Esophagus muscularis mucosa (tissue), 4 donors: ENCODE data around the gene ABHD12B. TPM values are rescaled to one million over a fixed set of nuclear protein-coding genes. Genes with fewer than 3 reads are reported as not detected.
"Not testable (repeated sequence)": the region's sequence is repeated elsewhere in the genome, so short reads cannot be mapped to it uniquely, and the experiment has no call there.

ENCODE experiments used
- DNase-seq: peaks from one replicate; pipeline ENCODE4 v3.0.0-alpha.2; 2017; ENCODE audit errors: extremely low spot score
- H3K27ac ChIP-seq, 4 donors: fragments of 200-600 bp; sonication (generic); replicated peaks in 1 of 4; 1 replicate in 3 of 4; 2 replicates in 1 of 4; pipeline ENCODE4 v1.5.1; 2016 to 2019; ENCODE audit warnings: mild to moderate bottlenecking in 1 of 4
- H3K27me3 ChIP-seq, 4 donors: fragments of 200-600 bp; sonication (generic); one replicate each; pipeline versions ENCODE4 v1.5.1 to v1.6.0; 2016 to 2019
- H3K36me3 ChIP-seq, 4 donors: fragments of 200-600 bp; sonication (generic); one replicate each; pipeline ENCODE4 v1.5.1; 2016 to 2019
- H3K4me1 ChIP-seq, 4 donors: fragments of 200-600 bp; sonication (generic); one replicate each; pipeline ENCODE4 v1.5.1; 2016 to 2019
- H3K4me3 ChIP-seq, 4 donors: fragments of 200-600 bp; sonication (generic); 1 replicate in 2 of 4; 2 replicates in 2 of 4; pipeline ENCODE4 v1.5.1; 2016 to 2019; ENCODE audit warnings: mild to moderate bottlenecking in 4 of 4, moderate library complexity in 1 of 4
- H3K9me3 ChIP-seq, 4 donors: fragments of 200-600 bp; sonication (generic); 1 replicate in 3 of 4; 2 replicates in 1 of 4; pipeline ENCODE4 v1.5.1; 2016 to 2019
- EP300 ChIP-seq: sonication (generic); formaldehyde crosslinking; IDR thresholded peaks from one replicate; pipeline ENCODE4 v1.6.1; 2017; ENCODE audit warnings: antibody characterized with exemption
- POLR2A ChIP-seq: fragments of 450-650 bp; IDR thresholded peaks from one replicate; pipeline ENCODE4 v1.6.1; 2017; ENCODE audit warnings: antibody characterized with exemption, moderate library complexity, mild to moderate bottlenecking, low read depth
- POLR2AphosphoS5 ChIP-seq, 2 donors: sonication (generic); formaldehyde crosslinking; IDR thresholded peaks; one replicate each; pipeline ENCODE4 v1.6.1; 2017; ENCODE audit warnings: antibody characterized with exemption in 2 of 2
- WGBS: methylation state at CpG from one replicate; pipeline ENCODE4 v1.1.5; 2018; 5-methylcytosine and 5-hydroxymethylcytosine counted together
- intact Hi-C: fragments of 100-400 bp; cut with DNase I; formaldehyde crosslinking; loops from one replicate; pipeline ENCODE4 v1.15.1; 2023
- total RNA-seq, 4 donors: library from RNA; depleted of rRNA; stranded (reverse); fragments of >200 nt; gene quantifications; one replicate each; pipeline versions ENCODE4 v1.1.0 to v1.2.1, GENCODE V29; 2016
- TF ChIP-seq, protein P1 (sequence below), 3 experiments: fragments of 200-600 bp in 2 of 3; fragments of 450-650 bp in 1 of 3; sonication (generic) in 2 of 3; IDR thresholded peaks; one replicate each; pipeline ENCODE4 v1.5.1; 2017 to 2019; ENCODE audit warnings: antibody characterized with exemption in 3 of 3, mild to moderate bottlenecking in 2 of 3, moderate library complexity in 1 of 3

ABHD12B gene
- total RNA-seq, 4 donors from 2014 or later: not detected

DNA sequence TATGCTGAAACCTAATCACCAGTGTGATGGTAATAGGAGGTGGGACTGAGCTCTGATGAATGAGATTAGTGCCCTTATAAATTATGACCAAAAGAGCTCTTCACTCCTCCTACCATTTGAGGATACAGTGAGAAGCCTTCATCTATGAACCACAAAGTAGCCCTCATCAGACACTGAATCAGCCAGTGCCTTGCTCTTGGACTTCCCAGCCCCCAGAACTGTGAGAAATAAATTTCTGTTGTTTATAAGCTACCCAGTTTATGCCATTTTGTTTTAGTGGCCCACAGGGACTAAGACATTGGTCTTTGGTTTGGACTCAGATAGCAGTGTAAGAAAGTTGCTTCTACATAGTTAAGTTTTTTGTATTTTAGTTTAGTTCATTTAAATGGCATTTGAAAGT lies 32.9 kb downstream of the ABHD12B start:
- H3K9me3 ChIP-seq: peaks cover 0 to 6% (median 0%) of the 10 kb centered on the region in 4 donors
- no peaks in the 10 kb centered on the region for H3K4me1 ChIP-seq
- no peak overlapping the region for H3K27ac ChIP-seq
- no peak for DNase-seq
- H3K4me3 ChIP-seq: no peak overlapping the region
- peaks cover 8 to 52% (median 21%) of the 10 kb centered on the region in 4 donors for H3K36me3 ChIP-seq
- intact Hi-C loops: no loop called here
- TF ChIP-seq, protein P1, sequence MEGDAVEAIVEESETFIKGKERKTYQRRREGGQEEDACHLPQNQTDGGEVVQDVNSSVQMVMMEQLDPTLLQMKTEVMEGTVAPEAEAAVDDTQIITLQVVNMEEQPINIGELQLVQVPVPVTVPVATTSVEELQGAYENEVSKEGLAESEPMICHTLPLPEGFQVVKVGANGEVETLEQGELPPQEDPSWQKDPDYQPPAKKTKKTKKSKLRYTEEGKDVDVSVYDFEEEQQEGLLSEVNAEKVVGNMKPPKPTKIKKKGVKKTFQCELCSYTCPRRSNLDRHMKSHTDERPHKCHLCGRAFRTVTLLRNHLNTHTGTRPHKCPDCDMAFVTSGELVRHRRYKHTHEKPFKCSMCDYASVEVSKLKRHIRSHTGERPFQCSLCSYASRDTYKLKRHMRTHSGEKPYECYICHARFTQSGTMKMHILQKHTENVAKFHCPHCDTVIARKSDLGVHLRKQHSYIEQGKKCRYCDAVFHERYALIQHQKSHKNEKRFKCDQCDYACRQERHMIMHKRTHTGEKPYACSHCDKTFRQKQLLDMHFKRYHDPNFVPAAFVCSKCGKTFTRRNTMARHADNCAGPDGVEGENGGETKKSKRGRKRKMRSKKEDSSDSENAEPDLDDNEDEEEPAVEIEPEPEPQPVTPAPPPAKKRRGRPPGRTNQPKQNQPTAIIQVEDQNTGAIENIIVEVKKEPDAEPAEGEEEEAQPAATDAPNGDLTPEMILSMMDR (IDR thresholded peaks at IDR 0.05): no peak
- TF ChIP-seq POLR2A (no peak), POLR2AphosphoS5 (IDR thresholded peaks at IDR 0.05) (no peak), EP300 (no peak)
- H3K27me3 ChIP-seq: no peaks in the 10 kb centered on the region

DNA sequence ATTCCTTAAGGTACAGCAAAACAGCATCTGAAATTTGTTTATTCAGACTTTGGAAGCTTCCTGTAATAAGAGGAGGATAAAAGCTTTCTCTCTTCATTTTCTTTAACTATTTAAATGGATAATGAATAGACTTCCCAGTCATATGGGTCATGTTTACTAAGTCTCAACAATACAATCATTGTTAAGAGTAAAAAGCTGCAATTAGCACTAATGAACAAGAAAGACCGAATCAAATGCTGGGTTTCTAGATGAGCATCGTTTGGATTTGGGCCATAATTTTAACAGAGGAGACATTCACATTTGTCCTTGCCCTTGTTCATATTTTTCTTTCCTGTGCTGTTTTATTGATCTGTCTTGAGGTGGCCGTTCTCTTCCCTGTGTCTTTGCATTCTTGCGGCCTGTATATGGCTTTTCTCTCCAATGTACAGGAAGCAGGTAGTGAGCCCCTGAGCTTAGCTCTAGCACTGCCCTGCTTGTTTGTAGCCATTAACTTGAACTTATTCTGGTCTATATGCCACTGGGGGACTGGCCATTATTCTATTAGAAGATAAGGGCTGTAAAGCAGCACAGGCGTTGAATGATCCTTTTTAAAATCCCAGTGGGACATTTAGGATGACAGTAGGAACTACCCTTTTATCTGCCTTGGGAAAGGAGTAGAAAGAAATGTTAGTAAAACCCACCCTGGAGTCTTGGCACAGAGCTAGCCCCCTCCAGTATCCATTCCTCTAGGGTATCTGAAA lies 34.6 kb downstream of the ABHD12B start:
- TF ChIP-seq EP300 (no peak), POLR2A (no peak), POLR2AphosphoS5 (IDR thresholded peaks at IDR 0.05) (no peak)
- TF ChIP-seq, protein P1 (IDR thresholded peaks at IDR 0.05): no peak
- Histone ChIP-seq H3K36me3 (peaks cover 20 to 67% (median 35%) of the 10 kb centered on the region in 4 donors), H3K9me3 (peaks cover 0 to 6% (median 0%) of the 10 kb centered on the region in 4 donors), H3K4me3 (no peak overlapping the region), H3K4me1 (no peaks in the 10 kb centered on the region), H3K27ac (no peak overlapping the region), H3K27me3 (no peaks in the 10 kb centered on the region)
- DNase-seq: no peak
- 87% methylated on average over 5 of the region's 5 CpGs for WGBS
- intact Hi-C loops: no loop called here

DNA sequence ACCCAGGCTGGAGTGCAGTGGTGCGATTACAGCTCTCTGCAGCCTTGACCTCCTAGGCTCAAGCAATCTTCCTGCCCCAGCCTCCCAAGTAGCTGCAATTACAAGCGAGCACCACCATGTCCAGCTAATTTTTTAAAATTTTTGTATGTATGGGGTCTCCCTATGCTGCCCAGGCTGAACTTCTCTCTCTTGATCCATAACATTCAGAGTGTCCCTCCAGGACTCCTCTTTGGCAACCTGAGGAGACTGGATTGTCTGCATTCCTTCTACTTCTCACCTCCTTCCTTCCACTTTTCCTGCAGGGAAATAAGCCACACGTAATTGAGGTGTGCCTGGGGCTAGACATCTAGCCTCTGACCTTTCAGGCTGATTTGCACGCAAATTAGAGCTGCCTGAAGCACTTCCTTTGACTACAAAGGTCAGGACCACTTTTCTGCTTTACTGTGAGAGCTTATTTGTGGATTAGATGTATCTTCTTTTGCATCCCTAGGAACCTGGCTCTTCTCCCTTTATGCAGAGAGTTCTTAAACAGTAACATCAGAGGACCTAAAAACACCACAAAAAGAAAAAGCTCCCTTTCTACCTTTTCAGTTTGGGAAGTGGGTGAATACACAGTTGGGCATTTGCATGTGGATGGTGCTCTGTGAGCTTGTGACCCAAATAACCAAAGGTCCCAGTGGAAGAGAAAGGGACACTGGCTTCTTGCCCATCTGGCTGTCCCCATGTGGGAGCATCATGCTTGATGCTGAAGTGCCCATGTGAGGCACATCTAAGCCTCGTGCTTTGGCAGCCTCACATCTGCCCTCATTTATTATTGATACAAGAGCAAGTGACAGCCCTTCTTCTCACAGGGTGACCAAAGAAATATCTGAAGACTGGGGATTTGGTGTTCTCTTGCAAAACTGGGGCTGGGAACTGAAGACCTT lies 38.9 kb downstream of the ABHD12B start:
- Histone ChIP-seq H3K9me3 (no peaks in the 10 kb centered on the region), H3K4me3 (no peak overlapping the region), H3K27ac (no peak overlapping the region), H3K4me1 (no peaks in the 10 kb centered on the region), H3K27me3 (no peaks in the 10 kb centered on the region), H3K36me3 (peaks cover 21 to 86% (median 70%) of the 10 kb centered on the region in 4 donors)
- DNase-seq: no peak
- TF ChIP-seq, protein P1 (IDR thresholded peaks at IDR 0.05): no peak
- TF ChIP-seq EP300 (no peak), POLR2AphosphoS5 (IDR thresholded peaks at IDR 0.05) (no peak), POLR2A (no peak)
- 72% methylated on average over 5 of the region's 5 CpGs for WGBS
- intact Hi-C loops: no loop called here

DNA sequence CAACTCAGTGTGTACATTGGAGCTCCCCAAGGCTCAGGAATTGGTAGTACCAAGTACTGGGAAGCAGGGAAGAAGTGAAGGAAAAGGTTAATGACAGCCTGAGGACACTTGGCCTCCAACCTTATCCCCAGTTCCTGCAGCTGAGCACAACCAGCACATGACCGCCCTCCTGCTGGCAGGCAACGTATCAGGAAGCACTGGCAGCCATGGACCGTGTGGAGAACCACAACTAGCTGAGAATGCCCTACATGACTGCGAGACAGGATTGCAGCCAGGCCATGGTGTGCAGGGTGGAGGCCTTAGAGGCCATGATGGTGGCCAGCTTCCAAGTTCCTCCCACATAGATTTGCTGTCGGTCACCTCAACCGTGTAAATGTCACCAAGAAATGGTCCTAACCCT lies 45.6 kb downstream of the ABHD12B start:
- Histone ChIP-seq H3K4me3 (no peak overlapping the region), H3K9me3 (no peaks in the 10 kb centered on the region), H3K36me3 (peaks cover 0 to 73% (median 39%) of the 10 kb centered on the region in 4 donors), H3K4me1 (peaks cover 0 to 8% (median 0%) of the 10 kb centered on the region in 4 donors), H3K27me3 (no peaks in the 10 kb centered on the region), H3K27ac (no peak overlapping the region)
- TF ChIP-seq POLR2A (no peak), EP300 (no peak), POLR2AphosphoS5 (IDR thresholded peaks at IDR 0.05) (no peak)
- TF ChIP-seq, protein P1 (IDR thresholded peaks at IDR 0.05): no peak
- WGBS: 97% methylated on average over 4 of the region's 6 CpGs
- intact Hi-C loops: no loop called here
- DNase-seq: no peak

DNA sequence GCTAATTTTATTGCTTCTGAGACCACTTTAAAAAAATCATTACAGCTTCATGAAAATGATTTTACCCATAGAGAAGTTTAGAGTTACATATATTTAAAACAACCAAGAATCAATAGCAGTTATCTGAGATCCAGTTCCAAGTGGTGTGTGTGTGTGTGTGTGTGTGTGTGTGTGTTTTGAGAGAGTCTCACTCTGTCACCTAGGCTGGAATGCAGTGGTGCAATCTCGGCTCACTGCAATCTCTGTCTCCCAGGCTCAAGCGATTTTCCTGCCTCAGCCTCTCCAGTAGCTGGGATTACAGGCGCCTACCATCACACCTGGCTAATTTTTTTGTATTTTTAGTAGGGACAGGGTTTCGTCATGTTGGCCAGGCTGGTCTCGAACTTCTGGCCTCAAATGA lies 47.7 kb downstream of the ABHD12B start:
- H3K4me1 ChIP-seq, H3K27me3 ChIP-seq, intact Hi-C loops, DNase-seq, H3K9me3 ChIP-seq, H3K4me3 ChIP-seq, H3K27ac ChIP-seq: not testable (repeated sequence)
- 85% methylated on average over 5 of the region's 5 CpGs for WGBS
- H3K36me3 ChIP-seq: peaks cover 0 to 64% (median 29%) of the 10 kb centered on the region in 4 donors
